ENCODE data around the gene NADSYN1.

GRCh38 chr11:71447791-71448256 lies 5.2 kb upstream of the NADSYN1 start:
- TF ChIP-seq CTCF (conservative IDR thresholded peaks at IDR 0.05; ENCODE audit: low read length): no peak
- no peak for TF ChIP-seq EZH2phosphoT487 (IDR thresholded peaks at IDR 0.05; ENCODE audit: borderline replicate concordance, low read depth, low read length)
